Stimulated activated effector memory CD8-positive, alpha-beta T cell treated with anti-CD3 and anti-CD28 coated beads, Interleukin-12 subunit alpha, Interleukin-12 subunit beta, amount 100 ng/mL, for 72 hours (primary cell): ENCODE measurements around the gene HNRNPUL1.
A peak's percentile ranks its signal among the peaks of the same experiment; 100 is the strongest.

Experiments
- ATAC-seq: fragments of 150-1000 bp; cut with Tn5 transposase; 2 replicates; pipeline ENCODE4 v1.10.0; 2021
- DNase-seq, 2 donors: peaks; one replicate each; pipeline ENCODE4 v3.0.0; 2021 to 2022; ENCODE audit warnings: low spot score in 2 of 2
- H3K27ac Mint-ChIP-seq: one replicate; pipeline ENCODE4 v1.8.0; 2022; ENCODE audit warnings: mild to moderate bottlenecking, mixed read lengths
- H3K36me3 Mint-ChIP-seq: one replicate; pipeline ENCODE4 v1.8.0; 2022; ENCODE audit warnings: mild to moderate bottlenecking, mixed read lengths
- H3K4me1 Mint-ChIP-seq: one replicate; pipeline ENCODE4 v1.8.0; 2022; ENCODE audit warnings: mixed read lengths
- H3K4me3 Mint-ChIP-seq: one replicate; pipeline ENCODE4 v1.8.0; 2022; ENCODE audit warnings: mild to moderate bottlenecking, mixed read lengths
- H3K9me3 Mint-ChIP-seq: one replicate; pipeline ENCODE4 v1.8.0; 2022; ENCODE audit warnings: mixed read lengths

The HNRNPUL1 gene

GRCh38 chr19:41322451-41322850 lies 58.3 kb downstream of the HNRNPUL1 start:
- peak overlapping the region; percentile 97 for H3K27ac Mint-ChIP-seq
- DNase-seq = no peak
- H3K36me3 Mint-ChIP-seq = peaks cover 97% of the 10 kb centered on the region
- H3K9me3 Mint-ChIP-seq = no peaks in the 10 kb centered on the region
- no peak for ATAC-seq
- H3K4me1 Mint-ChIP-seq = peaks cover 63% of the 10 kb centered on the region
- H3K4me3 Mint-ChIP-seq = no peak overlapping the region

- H3K4me1 Mint-ChIP-seq = peaks cover 65% of the 10 kb centered on the region
- no peak overlapping the region for H3K4me3 Mint-ChIP-seq
- H3K27ac Mint-ChIP-seq = peak overlapping the region; percentile 97
- peaks cover 97% of the 10 kb centered on the region for H3K36me3 Mint-ChIP-seq
- no peak for ATAC-seq
- no peaks in the 10 kb centered on the region for H3K9me3 Mint-ChIP-seq
- no peak for DNase-seq
Measured at GRCh38 chr19:41323023-41323422, 58.9 kb downstream of the HNRNPUL1 start.

GRCh38 chr19:41323430-41324125 lies 59.4 kb downstream of the HNRNPUL1 start:
- Mint-ChIP-seq H3K4me3 (no peak overlapping the region), H3K9me3 (no peaks in the 10 kb centered on the region), H3K36me3 (peaks cover 97% of the 10 kb centered on the region), H3K27ac (peak overlapping the region; percentile 97), H3K4me1 (peaks cover 70% of the 10 kb centered on the region)
- ATAC-seq = no peak
- no peak for DNase-seq

- Mint-ChIP-seq H3K4me1 (peaks cover 77% of the 10 kb centered on the region), H3K4me3 (peak overlapping the region; percentile 36), H3K36me3 (peaks cover 97% of the 10 kb centered on the region), H3K9me3 (no peaks in the 10 kb centered on the region), H3K27ac (peak overlapping the region; percentile 97)
- ATAC-seq = no peak
- no peak for DNase-seq
Measured at GRCh38 chr19:41324231-41324702, 60.1 kb downstream of the HNRNPUL1 start.

- Mint-ChIP-seq H3K4me3 (peak overlapping the region; percentile 36), H3K4me1 (peaks cover 77% of the 10 kb centered on the region), H3K36me3 (peaks cover 97% of the 10 kb centered on the region), H3K27ac (peak overlapping the region; percentile 97), H3K9me3 (no peaks in the 10 kb centered on the region)
- ATAC-seq (no peak), DNase-seq (peak in 1 of 2 donors; percentile 51)
Measured at GRCh38 chr19:41324921-41325639, 60.9 kb downstream of the HNRNPUL1 start.

- Mint-ChIP-seq H3K4me3 (peak overlapping the region; percentile 36), H3K9me3 (no peaks in the 10 kb centered on the region), H3K36me3 (peaks cover 97% of the 10 kb centered on the region), H3K4me1 (peaks cover 82% of the 10 kb centered on the region), H3K27ac (peak overlapping the region; percentile 97)
- ATAC-seq = no peak
- no peak for DNase-seq
Measured at GRCh38 chr19:41325640-41325946, 61.4 kb downstream of the HNRNPUL1 start.

GRCh38 chr19:41325947-41326706 lies 62.0 kb downstream of the HNRNPUL1 start:
- peaks cover 86% of the 10 kb centered on the region for H3K4me1 Mint-ChIP-seq
- no peak for ATAC-seq
- no peaks in the 10 kb centered on the region for H3K9me3 Mint-ChIP-seq
- H3K27ac Mint-ChIP-seq = peak overlapping the region; percentile 97
- peaks cover 97% of the 10 kb centered on the region for H3K36me3 Mint-ChIP-seq
- DNase-seq = peak in 1 of 2 donors; percentile 55
- peak overlapping the region; percentile 80 for H3K4me3 Mint-ChIP-seq

GRCh38 chr19:41327076-41327575 lies 63.0 kb downstream of the HNRNPUL1 start:
- Mint-ChIP-seq H3K4me3 (peak overlapping the region; percentile 80), H3K27ac (peak overlapping the region; percentile 97), H3K4me1 (peaks cover 90% of the 10 kb centered on the region), H3K36me3 (peaks cover 97% of the 10 kb centered on the region), H3K9me3 (no peaks in the 10 kb centered on the region)
- ATAC-seq (no peak), DNase-seq (no peak)

- DNase-seq (peak; percentile 85 to 94), ATAC-seq (peak; percentile 83)
- peaks cover 97% of the 10 kb centered on the region for H3K36me3 Mint-ChIP-seq
- H3K4me1 Mint-ChIP-seq = peaks cover 89% of the 10 kb centered on the region
- H3K9me3 Mint-ChIP-seq = no peaks in the 10 kb centered on the region
- H3K4me3 Mint-ChIP-seq = peak overlapping the region; percentile 80
- H3K27ac Mint-ChIP-seq = peak overlapping the region; percentile 97
Measured at GRCh38 chr19:41327576-41328156, 63.5 kb downstream of the HNRNPUL1 start.

GRCh38 chr19:41328157-41328841 lies 64.1 kb downstream of the HNRNPUL1 start:
- ATAC-seq (peak; percentile 75), DNase-seq (no peak)
- H3K27ac Mint-ChIP-seq = peak overlapping the region; percentile 97
- H3K4me3 Mint-ChIP-seq = peak overlapping the region; percentile 80
- H3K36me3 Mint-ChIP-seq = peaks cover 97% of the 10 kb centered on the region
- H3K4me1 Mint-ChIP-seq = peaks cover 88% of the 10 kb centered on the region
- H3K9me3 Mint-ChIP-seq = no peaks in the 10 kb centered on the region

- no peaks in the 10 kb centered on the region for H3K9me3 Mint-ChIP-seq
- H3K27ac Mint-ChIP-seq = peak overlapping the region; percentile 97
- peaks cover 83% of the 10 kb centered on the region for H3K4me1 Mint-ChIP-seq
- peaks cover 97% of the 10 kb centered on the region for H3K36me3 Mint-ChIP-seq
- peak overlapping the region; percentile 80 for H3K4me3 Mint-ChIP-seq
- ATAC-seq (no peak), DNase-seq (no peak)
Measured at GRCh38 chr19:41328842-41329225, 64.7 kb downstream of the HNRNPUL1 start.

- H3K27ac Mint-ChIP-seq = peak overlapping the region; percentile 74
- H3K4me3 Mint-ChIP-seq = peak overlapping the region; percentile 18
- H3K9me3 Mint-ChIP-seq = no peaks in the 10 kb centered on the region
- peaks cover 97% of the 10 kb centered on the region for H3K36me3 Mint-ChIP-seq
- DNase-seq (no peak), ATAC-seq (no peak)
- peaks cover 69% of the 10 kb centered on the region for H3K4me1 Mint-ChIP-seq
Measured at GRCh38 chr19:41330481-41330880, 66.3 kb downstream of the HNRNPUL1 start.

GRCh38 chr19:41330946-41331678 lies 66.9 kb downstream of the HNRNPUL1 start:
- ATAC-seq (no peak), DNase-seq (no peak)
- no peaks in the 10 kb centered on the region for H3K9me3 Mint-ChIP-seq
- H3K36me3 Mint-ChIP-seq = peaks cover 100% of the 10 kb centered on the region
- peak overlapping the region; percentile 85 for H3K27ac Mint-ChIP-seq
- H3K4me3 Mint-ChIP-seq = peak overlapping the region; percentile 18
- H3K4me1 Mint-ChIP-seq = peaks cover 65% of the 10 kb centered on the region

- Mint-ChIP-seq H3K27ac (peak overlapping the region; percentile 85), H3K4me1 (peaks cover 57% of the 10 kb centered on the region), H3K36me3 (peaks cover 100% of the 10 kb centered on the region), H3K4me3 (no peak overlapping the region), H3K9me3 (no peaks in the 10 kb centered on the region)
- ATAC-seq (no peak), DNase-seq (no peak)
Measured at GRCh38 chr19:41332000-41332399, 67.8 kb downstream of the HNRNPUL1 start.
